Hepatocyte (in vitro differentiated cells): ENCODE data around the gene KPNB1.

ENCODE experiments used
- EZH2 ChIP-seq: fragments of 200-600 bp; sonication (generic); IDR thresholded peaks from 2 replicates; pipeline ENCODE4 v1.6.1; 2016; ENCODE audit warnings: antibody characterized with exemption, mild to moderate bottlenecking, borderline replicate concordance
- EZH2phosphoT487 ChIP-seq: fragments of 200-600 bp; sonication (generic); IDR thresholded peaks from one replicate; pipeline ENCODE4 v1.6.1; 2018; ENCODE audit warnings: antibody characterized with exemption, mild to moderate bottlenecking, low read depth, moderate library complexity; ENCODE audit not compliant: unreplicated experiment, severe bottlenecking
- TF ChIP-seq, protein P1 (sequence below): fragments of 200-600 bp; sonication (generic); IDR thresholded peaks from 2 replicates; pipeline ENCODE4 v1.5.1; 2016; ENCODE audit warnings: antibody characterized with exemption, mild to moderate bottlenecking; ENCODE audit not compliant: poor library complexity

DNA sequence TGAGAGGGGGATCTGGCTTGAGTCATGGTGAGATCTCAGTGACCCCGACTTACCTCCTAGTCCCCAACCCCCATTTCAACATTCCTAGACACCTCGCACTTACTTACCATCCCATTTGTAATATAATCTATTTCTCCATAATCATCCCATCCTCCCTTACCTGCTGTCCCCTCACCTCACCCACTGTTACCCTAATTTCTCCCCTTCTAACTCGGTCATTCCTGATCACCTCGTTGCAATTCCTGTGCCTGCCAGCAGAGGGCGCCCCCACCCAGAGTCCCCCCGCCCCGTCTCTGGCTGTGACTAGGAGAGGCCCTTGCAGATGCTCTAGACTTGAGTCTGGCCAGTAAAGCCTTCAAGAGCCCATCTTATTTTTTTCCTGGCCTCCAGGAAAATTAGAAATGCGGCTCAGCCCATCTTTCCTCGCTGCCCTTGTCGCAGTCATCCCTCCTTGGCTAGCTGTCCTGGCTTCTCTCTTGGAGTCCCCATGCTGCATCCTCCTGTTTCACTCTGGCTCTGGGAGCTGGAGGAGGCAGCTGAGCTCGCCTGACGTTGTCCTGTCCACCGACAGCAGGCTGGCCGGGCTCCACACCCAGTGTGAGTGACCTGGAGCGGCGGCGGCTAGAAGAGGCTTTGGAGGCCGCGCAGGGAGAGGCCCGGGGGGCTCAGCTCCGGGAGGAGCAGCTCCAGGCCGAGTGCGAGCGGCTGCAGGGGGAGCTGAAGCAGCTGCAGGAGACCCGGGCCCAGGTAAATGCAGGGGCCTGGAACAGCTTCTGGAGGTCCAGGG is 49.2 kb downstream of the KPNB1 start:
- TF ChIP-seq, protein P1, sequence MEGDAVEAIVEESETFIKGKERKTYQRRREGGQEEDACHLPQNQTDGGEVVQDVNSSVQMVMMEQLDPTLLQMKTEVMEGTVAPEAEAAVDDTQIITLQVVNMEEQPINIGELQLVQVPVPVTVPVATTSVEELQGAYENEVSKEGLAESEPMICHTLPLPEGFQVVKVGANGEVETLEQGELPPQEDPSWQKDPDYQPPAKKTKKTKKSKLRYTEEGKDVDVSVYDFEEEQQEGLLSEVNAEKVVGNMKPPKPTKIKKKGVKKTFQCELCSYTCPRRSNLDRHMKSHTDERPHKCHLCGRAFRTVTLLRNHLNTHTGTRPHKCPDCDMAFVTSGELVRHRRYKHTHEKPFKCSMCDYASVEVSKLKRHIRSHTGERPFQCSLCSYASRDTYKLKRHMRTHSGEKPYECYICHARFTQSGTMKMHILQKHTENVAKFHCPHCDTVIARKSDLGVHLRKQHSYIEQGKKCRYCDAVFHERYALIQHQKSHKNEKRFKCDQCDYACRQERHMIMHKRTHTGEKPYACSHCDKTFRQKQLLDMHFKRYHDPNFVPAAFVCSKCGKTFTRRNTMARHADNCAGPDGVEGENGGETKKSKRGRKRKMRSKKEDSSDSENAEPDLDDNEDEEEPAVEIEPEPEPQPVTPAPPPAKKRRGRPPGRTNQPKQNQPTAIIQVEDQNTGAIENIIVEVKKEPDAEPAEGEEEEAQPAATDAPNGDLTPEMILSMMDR = peak; percentile 98
- TF ChIP-seq EZH2phosphoT487 (no peak), EZH2 (no peak)
